Occipital lobe (tissue), 2 donors: ENCODE data around the gene TTC16. TPM values are rescaled to one million over a fixed set of nuclear protein-coding genes. Genes with fewer than 3 reads are reported as not detected.

ENCODE experiments used
- DNase-seq: peaks from one replicate; lab custom pipeline; 2025; lab: John Stamatoyannopoulos, UW
- total RNA-seq: library from RNA; depleted of rRNA; stranded (reverse); fragments of >200 nt; gene quantifications from one replicate; pipeline ENCODE4 v1.2.3, GENCODE V29; 2014

TTC16 gene
- total RNA-seq, 1 donor from 2014 or later: not detected

DNA sequence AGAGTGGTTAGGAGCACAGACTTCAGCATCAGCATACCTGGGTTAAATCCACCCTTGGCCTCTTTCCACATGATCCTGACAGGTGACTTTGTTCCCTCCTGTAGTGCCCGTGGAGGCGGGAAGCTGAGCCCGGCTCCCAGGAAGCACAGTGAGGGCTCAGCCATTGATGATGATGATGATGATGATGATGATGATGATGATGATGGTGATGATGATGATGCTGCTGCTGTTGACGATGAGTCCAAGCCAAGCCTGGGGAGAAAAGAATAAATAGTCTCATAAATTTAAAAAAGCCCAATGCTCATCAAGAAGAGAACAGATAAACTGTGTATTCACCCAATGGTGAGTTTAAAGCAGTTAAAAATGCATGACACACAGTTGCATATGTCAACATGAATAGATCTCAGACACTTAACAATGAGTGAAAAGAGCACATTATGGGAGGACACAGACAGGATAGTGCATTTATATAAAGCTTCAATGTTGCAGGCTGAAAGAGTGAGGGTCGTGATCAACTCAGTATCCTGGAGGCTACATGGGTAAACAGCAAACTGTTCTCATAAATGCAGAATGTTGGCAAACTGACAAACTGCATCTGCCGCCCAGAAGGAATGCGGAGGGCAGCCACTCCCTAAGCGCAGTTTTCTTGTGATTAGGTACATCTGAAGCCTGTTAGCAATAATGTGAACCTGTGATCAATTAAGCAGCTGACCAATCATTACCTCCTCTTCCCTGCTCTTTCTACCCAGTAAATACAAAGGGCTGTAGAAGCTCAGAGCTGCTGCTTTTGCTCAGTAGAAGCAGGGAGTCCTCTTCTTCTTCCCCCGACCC, 20.8 kb upstream of the TTC16 start:
- no peak for DNase-seq

DNA sequence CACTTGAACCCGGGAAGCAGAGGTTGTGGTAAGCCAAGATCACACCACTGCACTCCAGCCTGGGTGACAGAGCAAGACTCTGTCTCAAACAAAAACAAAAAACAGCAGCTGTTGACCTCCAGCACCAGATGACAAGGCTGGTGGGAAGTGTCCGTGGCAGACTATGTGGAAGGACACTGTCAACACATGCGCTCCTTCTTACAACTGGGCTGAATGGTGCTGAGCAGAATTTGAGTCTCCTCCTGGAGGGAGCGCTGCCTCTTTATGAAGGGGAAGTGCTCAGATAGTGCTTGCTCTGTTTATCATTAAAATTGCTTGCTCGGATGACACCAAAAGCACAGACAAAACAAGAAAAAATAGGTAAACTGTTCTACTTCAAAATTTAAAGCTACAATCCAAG, 18.3 kb upstream of the TTC16 start:
- no peak for DNase-seq

- no peak for DNase-seq
Measured at GRCh38 chr9:127698386-127698785, 17.5 kb upstream of the TTC16 start.

DNA sequence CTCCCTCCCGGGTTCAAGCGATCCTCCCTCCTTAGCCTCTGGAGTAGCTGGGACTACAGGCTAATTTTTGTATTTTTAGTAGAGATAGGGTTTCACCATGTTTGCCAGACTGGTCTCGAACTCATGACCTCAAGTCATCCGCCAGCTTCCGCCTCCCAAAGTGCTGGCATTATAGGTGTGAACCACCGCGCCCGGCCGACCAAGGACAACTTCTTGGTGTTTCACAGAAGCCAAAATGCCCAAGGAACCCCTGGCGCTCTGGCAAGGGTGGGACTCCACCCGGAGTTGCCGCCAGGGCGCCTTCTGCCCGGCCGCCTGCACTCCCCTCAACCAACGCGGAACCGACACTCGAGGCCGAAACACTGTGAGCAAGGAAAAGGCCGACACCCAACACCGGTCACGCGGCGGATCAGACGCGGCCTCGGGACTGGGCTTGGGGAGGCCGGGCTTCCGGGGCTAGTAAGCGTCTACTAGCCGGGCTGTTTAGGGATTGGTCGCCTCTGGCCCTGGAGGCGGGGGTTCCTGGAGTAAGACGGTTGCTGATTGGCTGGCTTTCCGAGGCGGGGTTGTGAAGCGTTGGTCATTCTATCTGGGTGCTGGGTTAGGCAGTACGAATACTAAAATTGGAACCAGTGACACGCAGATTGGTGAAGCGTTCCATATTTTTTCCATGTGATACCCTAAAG, 16.8 kb upstream of the TTC16 start:
- DNase-seq: peak; percentile 98

DNA sequence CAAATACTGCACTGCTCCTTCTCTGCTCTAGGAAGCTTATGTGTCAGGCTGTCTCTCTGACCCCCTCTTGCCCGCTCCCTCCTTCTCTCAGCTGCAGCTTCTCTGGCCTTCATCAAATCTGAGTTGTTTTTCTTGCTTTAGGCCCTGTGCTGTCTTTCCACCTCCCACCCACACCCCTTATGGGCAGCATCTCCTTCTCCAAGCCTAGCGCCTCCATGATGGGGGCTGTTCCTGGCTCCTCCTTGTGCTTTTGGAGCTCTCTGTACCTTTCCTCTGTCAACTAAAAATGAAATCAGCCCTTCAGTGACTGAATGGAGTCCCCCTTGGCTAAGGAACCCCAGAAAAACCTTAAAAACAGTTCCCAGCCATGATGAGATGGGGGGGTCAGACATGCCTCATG, 15.7 kb upstream of the TTC16 start:
- peak; percentile 31 for DNase-seq

DNA sequence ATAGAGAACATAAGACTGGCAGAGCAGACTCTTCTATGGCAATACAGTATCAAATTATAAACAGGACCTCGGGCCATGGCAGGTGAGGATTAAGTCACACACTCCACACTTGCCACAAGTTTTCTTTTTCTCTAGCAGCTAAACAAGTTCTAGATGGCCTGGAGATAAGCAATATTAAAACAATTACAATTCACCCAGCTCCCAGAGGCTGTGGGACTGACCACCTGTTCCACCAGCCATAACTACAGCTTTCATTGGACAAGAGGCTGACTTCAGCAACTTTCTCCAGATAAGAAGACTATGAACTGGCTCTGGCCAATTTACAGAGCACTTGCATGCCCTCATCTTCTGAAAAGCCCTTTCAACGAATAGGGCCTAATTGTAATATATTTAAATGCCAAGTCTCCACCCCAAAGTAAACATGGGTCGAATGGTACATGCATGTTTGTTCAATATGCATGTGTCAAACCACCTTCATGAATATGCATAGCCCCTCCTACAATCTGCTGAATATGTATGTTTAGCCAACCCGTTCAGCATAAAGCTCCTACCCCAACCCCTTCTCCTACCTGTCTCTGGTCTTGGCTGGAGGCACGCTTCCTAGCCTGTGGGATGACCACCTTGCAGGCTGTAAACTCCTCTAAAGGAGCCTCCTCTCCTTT, 15.2 kb upstream of the TTC16 start:
- DNase-seq: no peak

GRCh38 chr9:127703289-127703946, 12.5 kb upstream of the TTC16 start:
- peak; percentile 24 for DNase-seq

DNA sequence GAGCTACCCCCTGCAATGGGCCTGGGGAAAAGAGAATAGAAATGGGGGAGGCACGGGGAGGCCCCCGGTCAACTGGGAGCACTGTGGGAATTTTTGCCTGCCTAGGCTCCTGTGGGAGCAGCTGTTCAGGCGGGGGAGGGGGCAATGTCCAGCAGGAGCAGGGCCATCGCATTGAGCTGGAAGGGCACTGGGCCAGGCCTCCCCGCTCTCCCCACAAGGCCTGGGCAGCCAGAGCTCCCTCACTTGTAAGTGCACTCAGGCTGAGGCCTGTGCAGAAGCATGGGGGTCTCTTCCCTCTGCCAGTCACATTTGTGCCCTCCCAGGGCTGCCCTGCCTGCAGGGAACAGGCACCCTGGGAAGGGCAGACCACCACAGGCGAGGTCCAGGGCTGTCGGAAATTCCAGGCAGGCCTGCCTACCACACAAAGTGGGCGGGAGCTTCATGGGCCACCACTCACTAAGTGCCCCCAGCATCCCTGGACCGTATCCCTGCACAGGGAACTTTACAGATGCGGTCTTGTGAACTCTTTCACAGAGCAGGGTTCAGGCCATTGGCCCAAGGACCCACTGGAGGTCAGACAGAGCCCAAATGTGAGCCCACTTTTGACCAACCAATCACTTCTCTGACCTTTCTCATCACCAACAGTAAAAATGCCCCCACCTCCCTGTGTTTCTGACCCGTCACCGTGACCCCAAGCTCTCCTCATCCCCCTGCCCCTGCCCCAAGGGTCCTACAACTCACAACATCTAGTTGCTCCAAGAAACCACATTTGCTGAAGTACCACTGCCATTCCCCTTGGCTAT, 10.1 kb upstream of the TTC16 start:
- DNase-seq: no peak

GRCh38 chr9:127706836-127707241, 9.0 kb upstream of the TTC16 start, which contains the start of gene CFAP157:
TSS of gene CFAP157 (plus strand) at chr9:127706988. CDS start at chr9:127707032, 44 bp downstream.
- no peak for DNase-seq

- no peak for DNase-seq
Measured at GRCh38 chr9:127707766-127708165, 8.1 kb upstream of the TTC16 start.

DNA sequence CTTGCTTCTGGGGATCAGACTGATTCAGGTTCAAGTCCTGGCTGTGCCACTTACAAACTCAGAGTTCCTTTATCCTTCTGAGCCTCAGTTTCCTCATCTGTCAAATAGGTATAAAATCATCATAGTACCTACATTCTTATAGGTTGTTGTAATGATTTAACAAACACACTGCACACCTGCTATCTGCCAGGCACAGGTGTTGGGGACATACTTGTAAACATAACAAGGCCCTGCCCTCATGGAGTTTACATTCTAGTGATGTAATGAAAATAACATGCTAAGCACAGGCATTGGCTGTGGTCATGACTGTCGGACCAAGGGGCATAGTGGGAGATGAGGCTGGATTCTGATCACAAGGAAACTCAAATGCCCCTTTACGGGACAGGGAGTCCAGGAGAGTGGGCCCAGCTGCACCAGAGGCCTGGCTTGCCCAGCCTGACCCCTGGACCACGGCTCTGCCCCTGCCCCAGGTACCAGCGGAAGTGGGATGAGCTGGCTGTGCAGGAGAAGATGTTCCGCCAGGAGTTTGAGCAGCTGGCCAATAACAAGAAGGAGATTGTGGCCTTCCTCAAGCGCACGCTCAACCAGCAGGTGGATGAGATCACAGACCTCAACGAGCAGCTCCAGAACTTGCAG, 6.8 kb upstream of the TTC16 start:
- DNase-seq: no peak

- no peak for DNase-seq
Measured at GRCh38 chr9:127710204-127710783, 5.6 kb upstream of the TTC16 start.

DNA sequence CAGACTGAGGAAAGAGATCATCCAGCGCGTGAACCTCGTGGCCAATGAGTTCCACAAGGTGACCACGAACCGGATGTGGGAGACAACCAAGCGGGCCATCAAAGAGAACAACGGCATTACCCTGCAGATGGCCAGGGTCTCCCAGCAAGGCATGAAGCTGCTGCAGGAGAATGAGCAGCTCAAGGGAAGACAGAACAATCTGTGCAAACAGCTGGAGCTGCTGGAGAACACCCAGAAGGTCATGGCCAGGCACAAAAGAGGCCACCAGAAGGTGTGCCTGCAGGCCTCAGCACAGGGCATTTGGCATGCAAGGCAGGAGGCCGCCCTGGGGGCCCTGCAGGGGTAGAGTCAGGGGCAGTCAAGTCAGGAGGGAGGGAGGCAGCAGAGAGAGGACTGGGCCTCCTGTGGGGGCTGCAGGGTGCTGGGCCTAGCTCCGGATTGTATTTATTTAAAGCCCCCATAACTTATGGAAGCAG, 4.6 kb upstream of the TTC16 start:
- DNase-seq: no peak

DNA sequence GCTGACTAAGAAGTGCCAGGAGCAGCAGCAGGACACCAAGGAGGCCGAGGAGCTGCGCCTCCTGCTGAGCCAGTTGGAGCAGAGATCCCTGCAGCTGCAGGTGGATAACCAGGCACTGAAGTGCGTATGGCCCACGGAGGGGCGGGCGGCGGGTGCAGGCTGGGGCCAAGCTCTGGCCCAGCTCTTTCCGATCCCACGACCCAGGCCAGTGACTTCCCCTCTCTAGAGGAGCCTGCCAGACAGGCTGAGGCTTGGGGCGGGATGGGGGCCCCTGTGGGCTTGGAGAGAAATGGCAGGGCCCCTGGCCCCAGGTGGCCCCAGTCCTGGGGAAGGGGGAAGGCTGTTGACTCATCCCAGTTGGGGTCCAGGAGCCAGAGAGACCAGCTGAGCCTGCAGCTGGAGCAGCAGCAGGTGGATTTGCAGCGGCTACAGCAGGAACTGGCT, 4.0 kb upstream of the TTC16 start:
- no peak for DNase-seq

- no peak for DNase-seq
Measured at GRCh38 chr9:127712371-127712770, 3.5 kb upstream of the TTC16 start.

DNA sequence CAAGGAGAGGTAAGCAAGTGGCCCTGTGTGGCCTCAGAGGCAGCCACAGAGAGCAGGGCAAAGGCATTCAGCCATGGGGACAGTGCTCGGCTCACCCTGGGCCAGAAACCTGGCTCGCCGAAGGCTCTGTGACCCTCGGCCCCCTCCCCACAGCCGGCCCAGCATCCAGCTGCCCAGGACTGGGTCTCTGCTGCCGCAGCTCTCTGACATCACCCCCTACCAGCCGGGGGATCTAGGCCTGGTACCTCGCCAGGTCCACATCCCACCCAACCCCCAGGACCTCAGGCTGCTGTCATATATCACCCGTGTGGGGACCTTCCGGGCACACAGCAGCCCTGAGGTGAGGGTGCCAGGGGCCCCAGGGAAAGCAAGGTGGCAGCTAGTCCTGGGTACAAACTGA, 3.0 kb upstream of the TTC16 start:
- no peak for DNase-seq

- no peak for DNase-seq
Measured at GRCh38 chr9:127714020-127714750, 1.7 kb upstream of the TTC16 start.

GRCh38 chr9:127714951-127715469, 869 bp upstream of the TTC16 start:
- DNase-seq: no peak

DNA sequence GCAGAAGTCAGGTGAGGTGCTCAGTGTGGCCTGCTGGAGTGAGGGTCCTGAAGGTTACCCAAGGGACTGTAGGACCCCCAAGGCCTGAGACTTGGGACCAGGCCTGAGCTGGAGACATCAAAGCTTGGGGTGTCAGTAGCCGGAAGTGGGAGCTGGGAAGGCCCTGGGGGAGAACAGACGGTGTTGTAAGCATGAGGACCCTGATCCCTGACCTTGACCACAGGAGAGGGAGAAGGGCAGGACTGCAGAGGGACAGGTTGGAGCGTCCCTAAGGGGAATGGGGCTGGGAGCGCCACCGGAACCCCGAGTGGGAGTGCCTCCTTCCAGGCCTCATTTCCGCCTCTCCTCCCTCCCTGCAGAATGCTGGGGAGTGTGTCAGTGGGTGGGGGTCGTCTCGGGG, 533 bp downstream of the TTC16 start:
- no peak for DNase-seq
